Esophagus muscularis mucosa (tissue), 4 donors: ENCODE results near the gene MTG1.

Experiments used
- EP300 ChIP-seq: sonication (generic); formaldehyde crosslinking; IDR thresholded peaks from one replicate; pipeline ENCODE4 v1.6.1; 2017; ENCODE audit warnings: antibody characterized with exemption
- POLR2A ChIP-seq: fragments of 450-650 bp; IDR thresholded peaks from one replicate; pipeline ENCODE4 v1.6.1; 2017; ENCODE audit warnings: antibody characterized with exemption, moderate library complexity, mild to moderate bottlenecking, low read depth
- POLR2AphosphoS5 ChIP-seq, 2 donors: sonication (generic); formaldehyde crosslinking; IDR thresholded peaks; one replicate each; pipeline ENCODE4 v1.6.1; 2017; ENCODE audit warnings: antibody characterized with exemption in 2 of 2
- TF ChIP-seq, protein P1 (sequence below), 3 experiments: fragments of 200-600 bp in 2 of 3; fragments of 450-650 bp in 1 of 3; sonication (generic) in 2 of 3; IDR thresholded peaks; one replicate each; pipeline ENCODE4 v1.5.1; 2017 to 2019; ENCODE audit warnings: antibody characterized with exemption in 3 of 3, mild to moderate bottlenecking in 2 of 3, moderate library complexity in 1 of 3

DNA sequence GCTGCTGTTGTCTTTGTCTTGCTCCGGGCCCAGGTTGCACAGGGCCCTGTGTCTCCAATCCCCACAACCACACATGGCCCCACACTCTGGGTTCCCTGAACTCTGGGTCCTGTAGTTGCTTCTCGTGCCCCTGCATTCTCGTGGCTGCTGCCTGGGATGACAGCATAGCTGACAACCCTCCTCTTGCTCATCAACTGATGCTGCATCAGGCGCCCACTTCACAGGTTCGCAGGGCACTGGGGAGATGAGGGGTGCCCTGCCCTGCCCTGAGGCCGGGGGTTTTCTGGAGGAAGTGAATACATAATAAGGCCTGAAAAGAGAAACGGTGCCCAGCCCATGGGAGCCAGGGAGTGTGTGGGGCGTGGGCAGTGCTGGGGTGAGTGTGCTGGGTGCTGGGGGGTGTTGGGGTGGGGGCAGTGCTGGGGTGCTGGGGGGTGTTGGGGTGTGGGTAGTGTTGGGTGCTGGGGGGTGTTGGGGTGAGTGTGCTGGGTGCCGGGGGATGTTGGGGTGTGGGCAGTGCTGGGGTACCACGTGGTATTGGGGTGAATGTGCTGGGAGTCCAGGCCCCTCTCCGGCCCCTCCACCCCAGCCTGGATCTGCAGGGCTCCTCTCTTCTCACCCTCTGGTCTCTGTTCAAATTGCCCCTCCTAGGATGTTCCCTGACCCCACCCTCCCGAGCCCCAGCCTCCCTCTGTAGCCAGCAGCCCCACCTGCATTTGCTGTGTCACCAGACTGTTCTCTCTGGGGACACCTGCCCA lies 2.0 kb upstream of the MTG1 start:
- TF ChIP-seq EP300 = no peak
- TF ChIP-seq, protein P1, sequence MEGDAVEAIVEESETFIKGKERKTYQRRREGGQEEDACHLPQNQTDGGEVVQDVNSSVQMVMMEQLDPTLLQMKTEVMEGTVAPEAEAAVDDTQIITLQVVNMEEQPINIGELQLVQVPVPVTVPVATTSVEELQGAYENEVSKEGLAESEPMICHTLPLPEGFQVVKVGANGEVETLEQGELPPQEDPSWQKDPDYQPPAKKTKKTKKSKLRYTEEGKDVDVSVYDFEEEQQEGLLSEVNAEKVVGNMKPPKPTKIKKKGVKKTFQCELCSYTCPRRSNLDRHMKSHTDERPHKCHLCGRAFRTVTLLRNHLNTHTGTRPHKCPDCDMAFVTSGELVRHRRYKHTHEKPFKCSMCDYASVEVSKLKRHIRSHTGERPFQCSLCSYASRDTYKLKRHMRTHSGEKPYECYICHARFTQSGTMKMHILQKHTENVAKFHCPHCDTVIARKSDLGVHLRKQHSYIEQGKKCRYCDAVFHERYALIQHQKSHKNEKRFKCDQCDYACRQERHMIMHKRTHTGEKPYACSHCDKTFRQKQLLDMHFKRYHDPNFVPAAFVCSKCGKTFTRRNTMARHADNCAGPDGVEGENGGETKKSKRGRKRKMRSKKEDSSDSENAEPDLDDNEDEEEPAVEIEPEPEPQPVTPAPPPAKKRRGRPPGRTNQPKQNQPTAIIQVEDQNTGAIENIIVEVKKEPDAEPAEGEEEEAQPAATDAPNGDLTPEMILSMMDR (IDR thresholded peaks at IDR 0.05) = no peak
- no peak for TF ChIP-seq POLR2A
- no peak for TF ChIP-seq POLR2AphosphoS5 (IDR thresholded peaks at IDR 0.05)
